ENCODE measurements around the gene DNAH1. TPM values are rescaled to one million over a fixed set of nuclear protein-coding genes. Genes with fewer than 3 reads are reported as not detected.

The DNAH1 gene
- total RNA-seq, 1 donor from 2014 or later: 8.2 TPM

GRCh38 chr3:52403271-52403841 is 87.2 kb downstream of the DNAH1 start:
- H3K4me1 Mint-ChIP-seq: peaks cover 3% of the 10 kb centered on the region
- no peaks in the 10 kb centered on the region for H3K27me3 Mint-ChIP-seq (ENCODE audit: low read depth)
- no peaks in the 10 kb centered on the region for H3K9me3 Mint-ChIP-seq
- no peak overlapping the region for H3K4me3 Mint-ChIP-seq
- no peak for TF ChIP-seq CTCF (IDR thresholded peaks at IDR 0.05; ENCODE audit: unreplicated experiment)
- no peak for DNase-seq (ENCODE audit: low spot score in 2 of 2, unreplicated experiment in 2 of 2)
- no peak overlapping the region for H3K27ac Mint-ChIP-seq
- H3K36me3 Mint-ChIP-seq: peaks cover 28% of the 10 kb centered on the region

- no peak for DNase-seq (ENCODE audit: low spot score in 2 of 2, unreplicated experiment in 2 of 2)
- TF ChIP-seq CTCF (IDR thresholded peaks at IDR 0.05; ENCODE audit: unreplicated experiment): no peak
- peaks cover 31% of the 10 kb centered on the region for H3K36me3 Mint-ChIP-seq
Measured at GRCh38 chr3:52403955-52404354, 87.8 kb downstream of the DNAH1 start.

GRCh38 chr3:52404391-52404790 is 88.3 kb downstream of the DNAH1 start:
- Mint-ChIP-seq H3K9me3 (no peaks in the 10 kb centered on the region), H3K4me3 (no peak overlapping the region), H3K27ac (no peak overlapping the region), H3K36me3 (peaks cover 31% of the 10 kb centered on the region), H3K4me1 (peaks cover 13% of the 10 kb centered on the region), H3K27me3 (ENCODE audit: low read depth) (no peaks in the 10 kb centered on the region)
- DNase-seq (ENCODE audit: low spot score in 2 of 2, unreplicated experiment in 2 of 2): no peak
- TF ChIP-seq CTCF (IDR thresholded peaks at IDR 0.05; ENCODE audit: unreplicated experiment): no peak

More at GRCh38 chr3:52403955-52404354, 87.8 kb downstream of the DNAH1 start:
- no peak overlapping the region for H3K4me3 Mint-ChIP-seq
- no peak overlapping the region for H3K27ac Mint-ChIP-seq
- no peaks in the 10 kb centered on the region for H3K9me3 Mint-ChIP-seq
- H3K27me3 Mint-ChIP-seq (ENCODE audit: low read depth): no peaks in the 10 kb centered on the region
- peaks cover 9% of the 10 kb centered on the region for H3K4me1 Mint-ChIP-seq

GRCh38 chr3:52405066-52405465 is 88.9 kb downstream of the DNAH1 start:
- DNase-seq (ENCODE audit: low spot score in 2 of 2, unreplicated experiment in 2 of 2): no peak
- H3K4me3 Mint-ChIP-seq: no peak overlapping the region
- peaks cover 14% of the 10 kb centered on the region for H3K4me1 Mint-ChIP-seq
- H3K27me3 Mint-ChIP-seq (ENCODE audit: low read depth): no peaks in the 10 kb centered on the region
- H3K27ac Mint-ChIP-seq: no peak overlapping the region
- TF ChIP-seq CTCF (IDR thresholded peaks at IDR 0.05; ENCODE audit: unreplicated experiment): no peak
- H3K36me3 Mint-ChIP-seq: peaks cover 31% of the 10 kb centered on the region
- H3K9me3 Mint-ChIP-seq: no peaks in the 10 kb centered on the region

- Mint-ChIP-seq H3K4me1 (peaks cover 14% of the 10 kb centered on the region), H3K27ac (no peak overlapping the region), H3K36me3 (peaks cover 31% of the 10 kb centered on the region), H3K9me3 (no peaks in the 10 kb centered on the region), H3K27me3 (ENCODE audit: low read depth) (no peaks in the 10 kb centered on the region), H3K4me3 (no peak overlapping the region)
- TF ChIP-seq CTCF (IDR thresholded peaks at IDR 0.05; ENCODE audit: unreplicated experiment): no peak
- DNase-seq (ENCODE audit: low spot score in 2 of 2, unreplicated experiment in 2 of 2): no peak
Measured at GRCh38 chr3:52405601-52406110, 89.5 kb downstream of the DNAH1 start.

Measured in mesothelial cell of epicardium (in vitro differentiated cells).